OCI-LY3 (cell line): Measurements from ENCODE around the gene ZMIZ1.

Experiments used
- CTCF ChIP-seq: fragments of 200-600, 300-600 bp; sonication (generic); IDR thresholded peaks from 2 replicates; pipeline ENCODE4 v1.5.1; 2014; ENCODE audit warnings: antibody characterized with exemption, low read length, low read depth
- EZH2phosphoT487 ChIP-seq: fragments of 200-600 bp; shearing (Covaris generic); IDR thresholded peaks from 2 replicates; pipeline ENCODE4 v1.6.1; 2018; ENCODE audit warnings: antibody characterized with exemption, mixed run types, low read depth

DNA sequence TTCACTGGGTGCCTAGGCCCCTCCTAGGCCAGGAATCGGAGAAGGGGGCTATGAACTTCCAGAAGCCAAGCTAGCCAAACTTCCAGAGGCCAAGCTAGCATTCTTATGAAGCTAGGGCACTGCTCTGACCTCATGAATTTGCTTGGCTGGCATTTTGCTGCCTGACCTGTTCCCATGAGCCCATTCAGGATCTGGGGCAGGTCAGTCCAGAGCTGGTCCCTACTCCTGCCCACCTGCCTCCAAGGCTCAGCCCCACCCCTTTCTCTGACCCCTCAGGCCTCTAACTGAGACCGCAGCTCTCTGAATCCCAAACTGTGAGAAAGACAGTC, 277.2 kb downstream of the ZMIZ1 start:
- TF ChIP-seq CTCF (no peak), EZH2phosphoT487 (no peak)
